GM12891 (cell line): ENCODE measurements around the gene CDCA4.

Experiments used
- PAX5 ChIP-seq: IDR thresholded peaks from 2 replicates; pipeline ENCODE4 v1.6.1; 2011; ENCODE audit warnings: low read length, moderate library complexity, mild to moderate bottlenecking; ENCODE audit not compliant: insufficient read depth, severe bottlenecking
- POLR2A ChIP-seq: IDR thresholded peaks from 2 replicates; pipeline ENCODE4 v1.6.1; 2011; ENCODE audit warnings: low read depth, low read length, control low read depth
- POLR2AphosphoS5 ChIP-seq: IDR thresholded peaks from 2 replicates; pipeline ENCODE4 v1.6.1; 2011; ENCODE audit warnings: low read depth, low read length, control low read depth
- TAF1 ChIP-seq: IDR thresholded peaks from 2 replicates; pipeline ENCODE4 v1.6.1; 2011; ENCODE audit warnings: low read depth, low read length, control low read depth

GRCh38 chr14:104994978-104995377 lies 25.9 kb downstream of the CDCA4 start:
- TF ChIP-seq POLR2AphosphoS5 (no peak), TAF1 (no peak), POLR2A (no peak), PAX5 (no peak)
